KMS-11 (cell line): ENCODE measurements around the gene SEPTIN5.

Experiments used
- H2AFZ ChIP-seq: fragments of 200-600 bp; sonication (generic); 2 replicates; pipeline ENCODE4 v1.6.1; 2016; ENCODE audit warnings: antibody characterized with exemption, mixed run types, low read depth
- H3K27ac ChIP-seq: fragments of 200-600 bp; sonication (generic); 2 replicates; pipeline ENCODE4 v1.6.1; 2016; ENCODE audit warnings: mild to moderate bottlenecking, mixed run types
- H3K27me3 ChIP-seq: fragments of 200-600 bp; sonication (generic); 2 replicates; pipeline ENCODE4 v1.6.1; 2017; ENCODE audit warnings: mild to moderate bottlenecking, low read depth, mixed run types, moderate library complexity; ENCODE audit not compliant: insufficient read depth
- H3K36me3 ChIP-seq: fragments of 200-600 bp; sonication (generic); 2 replicates; pipeline ENCODE4 v1.6.1; 2017; ENCODE audit warnings: mild to moderate bottlenecking, mixed run types; ENCODE audit not compliant: insufficient read depth
- H3K4me1 ChIP-seq: fragments of 200-600 bp; sonication (generic); 2 replicates; pipeline ENCODE4 v1.6.1; 2016; ENCODE audit warnings: mild to moderate bottlenecking, low read depth, mixed run types; ENCODE audit not compliant: poor library complexity, severe bottlenecking
- H3K4me2 ChIP-seq: fragments of 200-600 bp; sonication (generic); 2 replicates; pipeline ENCODE4 v1.7.0; 2016; ENCODE audit warnings: mild to moderate bottlenecking, mixed run types
- H3K4me3 ChIP-seq: fragments of 200-600 bp; sonication (generic); IDR thresholded peaks from 2 replicates; pipeline ENCODE4 v1.6.1; 2017; ENCODE audit warnings: low read depth, low read length, mixed read lengths; ENCODE audit not compliant: insufficient read depth
- H3K79me2 ChIP-seq: fragments of 200-600 bp; sonication (generic); 2 replicates; pipeline ENCODE4 v1.6.1; 2016; ENCODE audit warnings: low read depth, mixed run types; ENCODE audit not compliant: insufficient read depth
- H3K9ac ChIP-seq: fragments of 200-600 bp; sonication (generic); 2 replicates; pipeline ENCODE4 v1.6.1; 2016; ENCODE audit warnings: mild to moderate bottlenecking, mixed run types
- H4K20me1 ChIP-seq: fragments of 200-600 bp; sonication (generic); 2 replicates; pipeline ENCODE4 v1.6.1; 2016; ENCODE audit warnings: mild to moderate bottlenecking, mixed run types; ENCODE audit not compliant: insufficient read depth
- CTCF ChIP-seq: fragments of 200-600 bp; sonication (generic); conservative IDR thresholded peaks from 2 replicates; pipeline ENCODE4 v1.6.1; 2017; ENCODE audit warnings: low read depth, mild to moderate bottlenecking, antibody characterized with exemption, low read length, moderate library complexity, mixed read lengths

SEPTIN5 gene

DNA sequence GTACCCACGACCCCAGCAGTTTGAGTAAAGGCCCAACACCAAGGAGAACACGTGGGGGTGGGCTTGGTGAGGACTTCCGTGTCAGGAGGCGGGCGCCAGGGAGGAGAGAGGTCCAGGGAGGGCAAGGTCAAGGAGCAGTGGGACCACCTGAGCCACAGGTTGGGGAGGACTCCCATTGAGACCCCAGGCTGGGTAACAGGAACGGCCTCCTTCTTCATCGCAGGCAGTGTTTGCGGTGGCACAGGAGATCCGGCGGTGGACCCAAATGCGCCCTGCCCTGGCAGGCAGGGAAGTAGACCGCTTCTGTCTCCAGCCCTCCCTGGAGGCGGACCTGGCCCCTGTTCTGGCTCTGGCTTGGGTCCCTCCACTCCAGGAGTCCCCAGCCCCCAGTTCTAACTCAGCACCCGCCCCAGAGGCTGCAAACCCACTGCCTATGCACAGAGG is 40.4 kb downstream of the SEPTIN5 start:
- H3K36me3 ChIP-seq, result no peaks in the 10 kb centered on the region
- TF ChIP-seq CTCF, result no peak
- no peaks in the 10 kb centered on the region for H3K79me2 ChIP-seq
- H3K27me3 ChIP-seq, result peaks cover 69% of the 10 kb centered on the region
- H3K4me1 ChIP-seq, result peaks cover 8% of the 10 kb centered on the region
- no peak overlapping the region for H3K4me3 ChIP-seq
- no peak overlapping the region for H3K4me2 ChIP-seq
- no peak overlapping the region for H2AFZ ChIP-seq
- H4K20me1 ChIP-seq, result no peaks in the 10 kb centered on the region
- no peak overlapping the region for H3K27ac ChIP-seq
- H3K9ac ChIP-seq, result no peak overlapping the region

DNA sequence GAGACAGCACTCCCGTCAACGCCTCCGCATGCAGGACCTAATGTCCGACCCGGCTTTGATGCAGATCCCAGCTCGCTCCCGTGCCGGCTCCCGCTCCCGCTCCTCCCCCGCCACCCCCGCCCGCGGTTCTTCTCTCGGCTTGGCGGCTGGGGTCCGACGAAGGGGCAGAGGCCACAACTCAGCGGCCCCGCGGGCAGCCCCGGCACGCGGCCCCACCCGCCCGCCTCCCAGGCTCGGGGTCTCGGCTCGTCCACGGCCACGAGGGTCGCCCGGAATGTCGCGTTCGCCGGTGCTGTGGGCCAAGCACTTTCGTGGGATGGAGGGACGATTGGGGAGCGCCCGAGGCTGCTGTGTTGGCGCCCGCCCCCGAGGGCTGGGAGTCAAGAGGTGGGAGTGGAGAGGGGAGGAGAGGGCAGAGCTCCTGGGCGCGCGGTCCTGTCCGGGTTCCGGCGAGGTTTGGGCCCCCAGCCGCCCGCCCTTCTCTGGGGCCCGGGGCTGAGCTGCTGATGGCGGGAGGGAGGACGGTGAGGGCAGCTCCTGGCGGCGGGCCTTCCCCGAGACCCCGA is 40.9 kb downstream of the SEPTIN5 start:
- peaks cover 69% of the 10 kb centered on the region for H3K27me3 ChIP-seq
- no peaks in the 10 kb centered on the region for H3K36me3 ChIP-seq
- H3K4me2 ChIP-seq, result no peak overlapping the region
- TF ChIP-seq CTCF, result no peak
- H3K4me1 ChIP-seq, result peaks cover 8% of the 10 kb centered on the region
- H2AFZ ChIP-seq, result no peak overlapping the region
- H4K20me1 ChIP-seq, result no peaks in the 10 kb centered on the region
- no peak overlapping the region for H3K4me3 ChIP-seq
- H3K79me2 ChIP-seq, result no peaks in the 10 kb centered on the region
- H3K27ac ChIP-seq, result no peak overlapping the region
- H3K9ac ChIP-seq, result no peak overlapping the region

DNA sequence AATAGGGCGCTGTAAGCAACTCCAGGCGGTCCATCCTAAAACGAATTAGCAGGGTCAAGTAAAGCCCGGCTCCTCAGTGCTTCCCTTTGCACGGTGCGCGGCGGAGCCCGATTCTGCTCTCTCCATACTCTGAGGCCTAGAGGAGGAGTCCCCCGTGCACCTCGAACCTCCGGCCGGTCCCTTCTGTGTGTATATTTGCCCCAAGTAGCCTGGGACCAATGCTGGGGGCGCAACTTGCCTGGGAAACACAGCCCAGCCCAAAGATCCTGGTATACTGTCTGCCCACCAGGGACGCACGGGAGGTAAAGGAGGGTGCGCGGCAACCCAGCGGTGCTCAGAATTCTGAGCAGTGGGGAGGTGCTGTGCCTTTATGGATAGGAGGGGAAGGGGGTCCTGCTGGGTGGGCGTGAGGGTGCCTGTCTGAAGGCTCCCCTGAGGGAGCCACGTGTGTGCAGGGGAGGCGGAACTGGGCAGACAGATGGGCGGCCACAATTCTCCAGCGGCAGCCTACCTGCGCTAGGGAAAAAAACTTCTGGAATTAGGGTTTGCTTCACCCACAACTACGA is 41.5 kb downstream of the SEPTIN5 start:
- Histone ChIP-seq H2AFZ (no peak overlapping the region), H3K27ac (no peak overlapping the region), H3K79me2 (no peaks in the 10 kb centered on the region), H3K4me3 (no peak overlapping the region), H3K27me3 (peaks cover 68% of the 10 kb centered on the region), H4K20me1 (no peaks in the 10 kb centered on the region), H3K9ac (no peak overlapping the region), H3K4me1 (peaks cover 8% of the 10 kb centered on the region), H3K36me3 (no peaks in the 10 kb centered on the region), H3K4me2 (no peak overlapping the region)
- TF ChIP-seq CTCF, result no peak

GRCh38 chr22:19756288-19757128 is 42.2 kb downstream of the SEPTIN5 start:
- no peaks in the 10 kb centered on the region for H3K79me2 ChIP-seq
- peak overlapping the region; percentile 44; the same call in 1 of the 2 replicates for H2AFZ ChIP-seq
- peak overlapping the region; percentile 63; the same call in 1 of the 2 replicates for H3K4me2 ChIP-seq
- peak; percentile 70 for TF ChIP-seq CTCF
- no peak overlapping the region; the same call in 1 of the 2 replicates for H3K9ac ChIP-seq
- H3K4me1 ChIP-seq, result peaks cover 8% of the 10 kb centered on the region
- H3K27ac ChIP-seq, result no peak overlapping the region
- no peaks in the 10 kb centered on the region for H3K36me3 ChIP-seq
- peaks cover 61% of the 10 kb centered on the region; the same call in 1 of the 2 replicates for H3K27me3 ChIP-seq
- no peak overlapping the region for H3K4me3 ChIP-seq
- H4K20me1 ChIP-seq, result no peaks in the 10 kb centered on the region
